CD14-positive monocyte (primary cell): ENCODE measurements around the gene CLEC1A. TPM values are rescaled to one million over a fixed set of nuclear protein-coding genes. Genes with fewer than 3 reads are reported as not detected.

Experiments used
- DNase-seq, 3 donors: peaks; one replicate each; pipeline ENCODE4 v3.0.0-alpha.2; 2011 to 2022
- H2AFZ ChIP-seq: 2 replicates; pipeline ENCODE4 v1.6.0; 2012; ENCODE audit warnings: mild to moderate bottlenecking, low read depth, low read length, inconsistent platforms; ENCODE audit not compliant: insufficient read depth, poor library complexity, severe bottlenecking
- H3K27ac ChIP-seq, 2 donors: 1 replicate in 1 of 2; 2 replicates in 1 of 2; pipeline ENCODE4 v1.5.1; 2012 to 2013; ENCODE audit warnings: low read length in 2 of 2, control low read depth in 1 of 2, inconsistent platforms in 1 of 2, low read depth in 1 of 2, mild to moderate bottlenecking in 1 of 2
- H3K27me3 ChIP-seq, 2 donors: one replicate each; pipeline versions ENCODE4 v1.6.0 to v1.6.1; 2011 to 2013; ENCODE audit warnings: low read length in 2 of 2; ENCODE audit not compliant: control insufficient read depth in 2 of 2, insufficient read depth in 2 of 2
- H3K36me3 ChIP-seq, 2 donors: replicated peaks in 1 of 2; 1 replicate in 1 of 2; 2 replicates in 1 of 2; pipeline versions ENCODE4 v1.5.1 to v1.6.1; 2012 to 2013; ENCODE audit warnings: low read length in 2 of 2, control low read depth in 1 of 2, inconsistent platforms in 1 of 2, mild to moderate bottlenecking in 1 of 2; ENCODE audit not compliant: insufficient read depth in 2 of 2, control insufficient read depth in 1 of 2
- H3K4me1 ChIP-seq, 2 donors: 1 replicate in 1 of 2; 2 replicates in 1 of 2; pipeline versions ENCODE4 v1.5.1 to v1.6.1; 2012 to 2013; ENCODE audit warnings: low read length in 2 of 2, control low read depth in 1 of 2, inconsistent platforms in 1 of 2, mild to moderate bottlenecking in 1 of 2, moderate library complexity in 1 of 2; ENCODE audit not compliant: insufficient read depth in 2 of 2, control insufficient read depth in 1 of 2
- H3K4me2 ChIP-seq: replicated peaks from 2 replicates; pipeline ENCODE3; 2012; ENCODE audit warnings: low read length, moderate library complexity, mild to moderate bottlenecking; ENCODE audit not compliant: poor library complexity, severe bottlenecking; ENCODE audit errors: extremely low read depth
- H3K4me3 ChIP-seq, 3 experiments: fragments of 200-600 bp in 1 of 3; sonication (generic) in 1 of 3; replicated peaks in 1 of 3; 1 replicate in 2 of 3; 2 replicates in 1 of 3; pipeline ENCODE4 v1.5.1; 2011 to 2013; ENCODE audit warnings: low read length in 3 of 3, mild to moderate bottlenecking in 3 of 3, control low read depth in 2 of 3, low read depth in 2 of 3, inconsistent platforms in 1 of 3, moderate library complexity in 1 of 3
- H3K79me2 ChIP-seq: 2 replicates; pipeline ENCODE4 v1.6.0; 2012; ENCODE audit warnings: mild to moderate bottlenecking, control low read depth, inconsistent platforms, low read length, moderate library complexity; ENCODE audit not compliant: insufficient read depth
- H3K9ac ChIP-seq: 2 replicates; pipeline ENCODE4 v1.6.0; 2017; ENCODE audit warnings: low read length, mild to moderate bottlenecking; ENCODE audit not compliant: insufficient read depth, poor library complexity, severe bottlenecking
- H3K9me3 ChIP-seq, 2 donors: replicated peaks in 1 of 2; 1 replicate in 1 of 2; 2 replicates in 1 of 2; pipeline versions ENCODE4 v1.5.1 to v1.6.1; 2012 to 2013; ENCODE audit warnings: low read length in 2 of 2, control low read depth in 1 of 2; ENCODE audit not compliant: control insufficient read depth in 1 of 2, insufficient read depth in 1 of 2
- H4K20me1 ChIP-seq: 2 replicates; pipeline ENCODE4 v1.6.0; 2012; ENCODE audit warnings: mild to moderate bottlenecking, low read length, control low read depth, moderate library complexity; ENCODE audit not compliant: insufficient read depth
- H3K27ac Mint-ChIP-seq, 7 donors: one replicate each; pipeline ENCODE4 v1.8.0; 2020; ENCODE audit warnings: mild to moderate bottlenecking in 7 of 7, mixed read lengths in 7 of 7, moderate library complexity in 6 of 7, inconsistent platforms in 2 of 7
- H3K27me3 Mint-ChIP-seq, 3 donors: one replicate each; pipeline ENCODE4 v1.8.0; 2021 to 2022; ENCODE audit warnings: low read depth in 3 of 3, mild to moderate bottlenecking in 3 of 3, mixed read lengths in 3 of 3, moderate library complexity in 3 of 3, inconsistent platforms in 1 of 3
- H3K36me3 Mint-ChIP-seq, 2 donors: one replicate each; pipeline ENCODE4 v1.8.0; 2020; ENCODE audit warnings: mixed read lengths in 2 of 2, inconsistent platforms in 1 of 2, mild to moderate bottlenecking in 1 of 2
- H3K4me1 Mint-ChIP-seq: one replicate; pipeline ENCODE4 v1.8.0; 2020; ENCODE audit warnings: mild to moderate bottlenecking, mixed read lengths
- H3K4me3 Mint-ChIP-seq, 2 donors: one replicate each; pipeline ENCODE4 v1.8.0; 2020; ENCODE audit warnings: mild to moderate bottlenecking in 2 of 2, mixed read lengths in 2 of 2, moderate library complexity in 1 of 2
- H3K9me3 Mint-ChIP-seq, 7 donors: one replicate each; pipeline ENCODE4 v1.8.0; 2020 to 2022; ENCODE audit warnings: mixed read lengths in 7 of 7, mild to moderate bottlenecking in 6 of 7, moderate library complexity in 6 of 7, inconsistent platforms in 2 of 7
- WGBS: methylation state at CpG from one replicate; pipeline ENCODE4 v1.1.5; 2013; ENCODE audit warnings: missing lambda C conversion rate; ENCODE audit not compliant: insufficient coverage; 5-methylcytosine and 5-hydroxymethylcytosine counted together
- intact Hi-C, 2 donors: fragments of 100-400 bp; cut with micrococcal nuclease; formaldehyde crosslinking; loops; one replicate each; pipeline versions ENCODE4 v1.15.0 to v1.15.1; 2023
- polyA plus RNA-seq, 3 donors: library from polyadenylated mRNA; depleted of rRNA in 1 of 3; unstranded in 2 of 3; stranded (reverse) in 1 of 3; fragments of 300-500 nt in 2 of 3; fragments of >200 nt in 1 of 3; fragmentation: Illumina TruSeq in 2 of 3; gene quantifications; 1 replicate in 2 of 3; 2 replicates in 1 of 3; pipeline ENCODE4 v1.2.3, GENCODE V29; 2012 to 2021
- TF ChIP-seq, protein P1 (sequence below): fragments of 200-600 bp; IDR thresholded peaks from one replicate; pipeline ENCODE4 v1.8.0; 2022; ENCODE audit warnings: antibody characterized with exemption, mild to moderate bottlenecking

Gene CLEC1A
- polyA plus RNA-seq, 3 donors, result 0.90 to 7.9 (median 1.1) TPM

DNA sequence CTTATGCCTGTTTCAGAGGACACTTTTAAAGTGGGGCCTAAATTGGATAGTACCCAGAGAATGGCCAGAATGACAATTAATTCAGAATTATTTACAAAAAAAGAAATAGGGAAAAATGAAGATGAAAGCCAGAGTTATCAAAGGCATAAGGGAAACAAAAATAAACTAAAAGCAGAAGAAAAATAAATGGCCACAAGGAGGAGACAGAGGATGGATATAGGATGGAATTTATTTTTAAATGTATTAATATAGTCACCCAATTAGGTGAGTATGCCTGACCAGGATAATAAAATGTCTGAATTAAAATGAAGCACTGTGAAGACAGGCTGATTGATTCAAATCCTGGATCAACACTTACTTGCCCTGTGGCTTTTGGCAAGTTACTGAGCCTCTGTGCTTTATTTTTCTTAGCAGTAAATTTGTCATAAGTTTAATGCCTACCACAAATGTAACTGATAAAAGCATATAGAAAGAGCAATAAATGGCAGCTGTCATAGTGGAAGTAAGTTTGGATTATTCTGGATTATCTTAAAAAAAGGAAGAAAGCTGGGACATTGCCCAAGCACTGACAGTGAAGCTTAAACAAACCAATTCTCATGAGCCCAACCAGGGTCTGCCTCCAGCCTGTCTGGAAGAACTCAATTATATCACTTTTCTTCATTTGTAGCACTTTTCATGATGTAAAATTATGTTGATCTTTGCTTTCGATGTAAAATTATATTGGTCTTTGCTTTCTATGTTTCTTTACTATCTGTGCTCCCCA lies 64.8 kb downstream of the CLEC1A start:
- no peak overlapping the region for H3K4me2 ChIP-seq
- peaks cover 26 to 29% of the 10 kb centered on the region in 2 donors for H3K4me1 ChIP-seq
- H3K36me3 ChIP-seq, result no peaks in the 10 kb centered on the region
- Mint-ChIP-seq H3K27me3 (peaks cover 0 to 2% (median 2%) of the 10 kb centered on the region in 3 donors), H3K4me1 (peaks cover 38% of the 10 kb centered on the region), H3K36me3 (no peaks in the 10 kb centered on the region), H3K9me3 (no peaks in the 10 kb centered on the region), H3K4me3 (no peak overlapping the region), H3K27ac (peak overlapping the region in 6 of 7 donors; percentile 15 to 81 (median 51))
- WGBS, result no CpG with 5 or more reads among the region's 1 CpG
- DNase-seq, result peak in 1 of 3 donors; percentile 46
- H4K20me1 ChIP-seq, result no peaks in the 10 kb centered on the region
- no peaks in the 10 kb centered on the region for H3K79me2 ChIP-seq
- intact Hi-C loops, result loop anchor here (2.0 to 5.0 kb wide), 2 partner anchors 103 kb away; no protein-coding TSS in a partner anchor
- peak overlapping the region in 1 of 2 donors; percentile 24 for H3K27ac ChIP-seq
- H3K4me3 ChIP-seq, result no peak overlapping the region
- no peaks in the 10 kb centered on the region for H3K9me3 ChIP-seq
- H3K9ac ChIP-seq, result no peak overlapping the region
- H2AFZ ChIP-seq, result no peak overlapping the region
- TF ChIP-seq, protein P1, sequence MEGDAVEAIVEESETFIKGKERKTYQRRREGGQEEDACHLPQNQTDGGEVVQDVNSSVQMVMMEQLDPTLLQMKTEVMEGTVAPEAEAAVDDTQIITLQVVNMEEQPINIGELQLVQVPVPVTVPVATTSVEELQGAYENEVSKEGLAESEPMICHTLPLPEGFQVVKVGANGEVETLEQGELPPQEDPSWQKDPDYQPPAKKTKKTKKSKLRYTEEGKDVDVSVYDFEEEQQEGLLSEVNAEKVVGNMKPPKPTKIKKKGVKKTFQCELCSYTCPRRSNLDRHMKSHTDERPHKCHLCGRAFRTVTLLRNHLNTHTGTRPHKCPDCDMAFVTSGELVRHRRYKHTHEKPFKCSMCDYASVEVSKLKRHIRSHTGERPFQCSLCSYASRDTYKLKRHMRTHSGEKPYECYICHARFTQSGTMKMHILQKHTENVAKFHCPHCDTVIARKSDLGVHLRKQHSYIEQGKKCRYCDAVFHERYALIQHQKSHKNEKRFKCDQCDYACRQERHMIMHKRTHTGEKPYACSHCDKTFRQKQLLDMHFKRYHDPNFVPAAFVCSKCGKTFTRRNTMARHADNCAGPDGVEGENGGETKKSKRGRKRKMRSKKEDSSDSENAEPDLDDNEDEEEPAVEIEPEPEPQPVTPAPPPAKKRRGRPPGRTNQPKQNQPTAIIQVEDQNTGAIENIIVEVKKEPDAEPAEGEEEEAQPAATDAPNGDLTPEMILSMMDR, result peak; percentile 78
- no peaks in the 10 kb centered on the region for H3K27me3 ChIP-seq

- Mint-ChIP-seq H3K27ac (peak overlapping the region in 5 of 7 donors; percentile 27 to 58 (median 48)), H3K4me3 (no peak overlapping the region), H3K36me3 (no peaks in the 10 kb centered on the region), H3K27me3 (peaks cover 0 to 2% (median 2%) of the 10 kb centered on the region in 3 donors), H3K4me1 (peaks cover 43% of the 10 kb centered on the region), H3K9me3 (no peaks in the 10 kb centered on the region)
- intact Hi-C loops, result loop anchor here in 1 of 2 donors (5.0 kb wide), 1 partner anchor 106 kb away; no protein-coding TSS in a partner anchor
- H4K20me1 ChIP-seq, result no peaks in the 10 kb centered on the region
- H3K36me3 ChIP-seq, result no peaks in the 10 kb centered on the region
- H3K4me1 ChIP-seq, result peaks cover 31 to 35% of the 10 kb centered on the region in 2 donors
- H3K27ac ChIP-seq, result no peak overlapping the region
- H3K4me2 ChIP-seq, result no peak overlapping the region
- no peak overlapping the region for H2AFZ ChIP-seq
- no CpG with 5 or more reads among the region's 5 CpGs for WGBS
- no peak for DNase-seq
- H3K9ac ChIP-seq, result no peak overlapping the region
- H3K9me3 ChIP-seq, result no peaks in the 10 kb centered on the region
- TF ChIP-seq, protein P1, result no peak
- no peak overlapping the region for H3K4me3 ChIP-seq
- no peaks in the 10 kb centered on the region for H3K79me2 ChIP-seq
- no peaks in the 10 kb centered on the region for H3K27me3 ChIP-seq
These were observed 67.0 kb downstream of the CLEC1A start for GRCh38 chr12:10031771-10032175.
